Stimulated activated CD8-positive, alpha-beta memory T cell treated with anti-CD3 and anti-CD28 coated beads, Interleukin-7, amount 100 ng/mL, for 48 hours (primary cell): ENCODE results near the gene HDAC3.
A peak's percentile ranks its signal among the peaks of the same experiment; 100 is the strongest.

Experiments used
- DNase-seq, 2 donors: peaks; one replicate each; pipeline ENCODE4 v3.0.0-alpha.2; 2020; ENCODE audit warnings: low read depth in 1 of 2; ENCODE audit errors: extremely low read depth in 1 of 2

Gene HDAC3

GRCh38 chr5:141662028-141662427 lies 25.4 kb upstream of the HDAC3 start:
- no peak for DNase-seq

GRCh38 chr5:141657937-141658545 lies 21.4 kb upstream of the HDAC3 start:
- DNase-seq: no peak

GRCh38 chr5:141657404-141657803 lies 20.8 kb upstream of the HDAC3 start:
- no peak for DNase-seq

- no peak for DNase-seq
Measured at GRCh38 chr5:141656396-141656795, 19.7 kb upstream of the HDAC3 start.

- no peak for DNase-seq
Measured at GRCh38 chr5:141655020-141655419, 18.4 kb upstream of the HDAC3 start.

- no peak for DNase-seq
Measured at GRCh38 chr5:141654298-141654697, 17.6 kb upstream of the HDAC3 start.

- no peak for DNase-seq
Measured at GRCh38 chr5:141651728-141652105, 15.1 kb upstream of the HDAC3 start.

GRCh38 chr5:141650851-141651727 lies 14.4 kb upstream of the HDAC3 start, which contains the start of gene FCHSD1:
Gene FCHSD1, minus strand, starts transcription at chr5:141651418. Its CDS starts 50 bp downstream, at chr5:141651368.
- DNase-seq: peak; percentile 72 to 75

GRCh38 chr5:141649972-141650371 lies 13.3 kb upstream of the HDAC3 start:
- no peak for DNase-seq

GRCh38 chr5:141649056-141649688 lies 12.5 kb upstream of the HDAC3 start:
- no peak for DNase-seq

- no peak for DNase-seq
Measured at GRCh38 chr5:141647851-141648250, 11.2 kb upstream of the HDAC3 start.

GRCh38 chr5:141647242-141647641 lies 10.6 kb upstream of the HDAC3 start:
- DNase-seq: no peak

- no peak for DNase-seq
Measured at GRCh38 chr5:141646026-141646425, 9.4 kb upstream of the HDAC3 start.

- no peak for DNase-seq
Measured at GRCh38 chr5:141641634-141642267, 5.1 kb upstream of the HDAC3 start.

GRCh38 chr5:141640698-141641097 lies 4.0 kb upstream of the HDAC3 start:
- no peak for DNase-seq

GRCh38 chr5:141640051-141640415 lies 3.4 kb upstream of the HDAC3 start:
- no peak for DNase-seq

GRCh38 chr5:141639357-141640050 lies 2.9 kb upstream of the HDAC3 start:
- no peak for DNase-seq

GRCh38 chr5:141638771-141639170 lies 2.1 kb upstream of the HDAC3 start:
- no peak for DNase-seq

- peak; percentile 41 to 43 for DNase-seq
Measured at GRCh38 chr5:141637767-141638419, 1.2 kb upstream of the HDAC3 start.

GRCh38 chr5:141637123-141637766 lies 596 bp upstream of the HDAC3 start:
- peak in 1 of 2 donors; percentile 27 for DNase-seq
